H1 (cell line): ENCODE data around the gene GATC. TPM values are rescaled to one million over a fixed set of nuclear protein-coding genes. Genes with fewer than 3 reads are reported as not detected.
"Not testable (repeated sequence)": the region's sequence is repeated elsewhere in the genome, so short reads cannot be mapped to it uniquely, and the experiment has no call there.

ENCODE experiments used
- CTCF ChIA-PET: fragments of 300-600 bp; sonication (Branson Sonifier 250); formaldehyde crosslinking; loops from one replicate; lab custom pipeline; 2021; ENCODE audit not compliant: partially characterized antibody; lab: Charles Lee
- POLR2A ChIA-PET: fragments of 300-600 bp; sonication (Branson Sonifier 250); formaldehyde crosslinking; loops from one replicate; lab custom pipeline; 2021; ENCODE audit warnings: inconsistent platforms; ENCODE audit not compliant: partially characterized antibody; lab: Charles Lee
- DNase-seq, 2 experiments: peaks; one replicate each; pipeline versions ENCODE4 v3.0.0 to v3.0.0-alpha.2; 2010 to 2022; ENCODE audit warnings: low spot score in 2 of 2, low read depth in 1 of 2, mixed read lengths in 1 of 2
- FAIRE-seq: peaks from 2 replicates; lab custom pipeline; 2011; peaks lifted over from hg19 to GRCh38; lab: Jason Lieb, UNC
- H2AFZ ChIP-seq: 2 replicates; pipeline ENCODE4 v1.8.1; 2012; ENCODE audit warnings: low read length, inconsistent platforms
- H2AK5ac ChIP-seq: 2 replicates; pipeline ENCODE4 v1.6.1; 2013; ENCODE audit warnings: low read depth, low read length
- H2BK120ac ChIP-seq: replicated peaks from 2 replicates; pipeline ENCODE3; 2013; ENCODE audit warnings: low read depth, low read length, inconsistent platforms
- H2BK12ac ChIP-seq: 2 replicates; pipeline ENCODE4 v1.6.1; 2013; ENCODE audit warnings: low read depth, low read length
- H2BK15ac ChIP-seq: 2 replicates; pipeline ENCODE4 v1.6.1; 2013; ENCODE audit warnings: low read length
- H2BK20ac ChIP-seq: 2 replicates; pipeline ENCODE4 v1.6.1; 2013; ENCODE audit warnings: low read length
- H2BK5ac ChIP-seq: 2 replicates; pipeline ENCODE4 v1.6.1; 2013; ENCODE audit warnings: low read depth, low read length
- H3K14ac ChIP-seq: 2 replicates; pipeline ENCODE4 v1.6.1; 2013; ENCODE audit warnings: inconsistent platforms; ENCODE audit not compliant: insufficient read length
- H3K18ac ChIP-seq: 2 replicates; pipeline ENCODE4 v1.6.1; 2013; ENCODE audit warnings: low read length; ENCODE audit errors: extremely low read depth
- H3K23ac ChIP-seq: 2 replicates; pipeline ENCODE4 v1.6.1; 2013; ENCODE audit warnings: inconsistent platforms; ENCODE audit not compliant: insufficient read length
- H3K23me2 ChIP-seq: 2 replicates; pipeline ENCODE4 v1.6.1; 2013; ENCODE audit warnings: low read depth, low read length
- H3K27ac ChIP-seq: 2 replicates; pipeline ENCODE4 v1.6.1; 2011; ENCODE audit warnings: low read depth, low read length, inconsistent platforms
- H3K27me3 ChIP-seq, 4 experiments: replicated peaks in 1 of 4; 1 replicate in 1 of 4; 2 replicates in 3 of 4; pipeline versions ENCODE4 v1.6.1 to v1.8.1; 2011 to 2013; ENCODE audit warnings: low read length in 3 of 4, mild to moderate bottlenecking in 3 of 4, inconsistent platforms in 2 of 4, mixed read lengths in 2 of 4, moderate library complexity in 1 of 4; ENCODE audit not compliant: control insufficient read depth in 3 of 4, insufficient read depth in 3 of 4; ENCODE audit errors: extremely low read depth in 1 of 4
- H3K36me3 ChIP-seq, 4 experiments: 2 replicates each; pipeline versions ENCODE4 v1.6.1 to v1.8.1; 2011 to 2013; ENCODE audit warnings: mild to moderate bottlenecking in 4 of 4, low read length in 3 of 4, moderate library complexity in 2 of 4, control low read depth in 1 of 4, inconsistent platforms in 1 of 4; ENCODE audit not compliant: insufficient read depth in 4 of 4, control insufficient read depth in 2 of 4
- H3K4ac ChIP-seq: replicated peaks from 2 replicates; pipeline ENCODE3; 2013; ENCODE audit warnings: low read length, low read depth, mixed read lengths, inconsistent platforms; ENCODE audit not compliant: insufficient read length
- H3K4me1 ChIP-seq, 4 experiments: replicated peaks in 1 of 4; 1 replicate in 1 of 4; 2 replicates in 3 of 4; pipeline versions ENCODE4 v1.6.1 to v1.8.1; 2011 to 2013; ENCODE audit warnings: low read length in 3 of 4, inconsistent platforms in 2 of 4, mixed read lengths in 1 of 4; ENCODE audit not compliant: insufficient read depth in 4 of 4, control insufficient read depth in 3 of 4
- H3K4me2 ChIP-seq, 2 experiments: 2 replicates each; pipeline versions ENCODE4 v1.6.1 to v1.8.1; 2011 to 2013; ENCODE audit warnings: low read depth in 2 of 2, low read length in 2 of 2, control low read depth in 1 of 2, inconsistent platforms in 1 of 2, mild to moderate bottlenecking in 1 of 2; ENCODE audit not compliant: insufficient read depth in 1 of 2
- H3K4me3 ChIP-seq, 4 experiments: fragments of 200-600, 300-600 bp in 1 of 4; sonication (generic), shearing (Covaris generic), sonication (Bioruptor Twin) in 1 of 4; 2 replicates each; pipeline versions ENCODE4 v1.5.1 to v1.8.1; 2011 to 2016; ENCODE audit warnings: low read length in 4 of 4, low read depth in 3 of 4, control low read depth in 2 of 4, inconsistent platforms in 2 of 4, mild to moderate bottlenecking in 2 of 4, mixed read lengths in 1 of 4, moderate library complexity in 1 of 4; ENCODE audit not compliant: insufficient read depth in 2 of 4; ENCODE audit errors: extremely low read depth in 1 of 4
- H3K56ac ChIP-seq: replicated peaks from 2 replicates; pipeline ENCODE3; 2013; ENCODE audit warnings: low read depth, mild to moderate bottlenecking, mixed read lengths, low read length, inconsistent platforms; ENCODE audit not compliant: insufficient read length
- H3K79me1 ChIP-seq: 2 replicates; pipeline ENCODE4 v1.6.1; 2013; ENCODE audit warnings: low read depth, low read length, control low read depth
- H3K79me2 ChIP-seq, 2 experiments: 2 replicates each; pipeline versions ENCODE4 v1.6.1 to v1.8.1; 2012 to 2013; ENCODE audit warnings: low read length in 2 of 2, mild to moderate bottlenecking in 2 of 2, inconsistent platforms in 1 of 2; ENCODE audit not compliant: insufficient read depth in 2 of 2, control insufficient read depth in 1 of 2
- H3K9ac ChIP-seq, 4 experiments: replicated peaks in 1 of 4; 1 replicate in 1 of 4; 2 replicates in 3 of 4; pipeline versions ENCODE4 v1.6.1 to v1.8.1; 2011 to 2013; ENCODE audit warnings: low read depth in 3 of 4, low read length in 3 of 4, control low read depth in 2 of 4, mild to moderate bottlenecking in 2 of 4, moderate library complexity in 2 of 4, inconsistent platforms in 1 of 4; ENCODE audit errors: extremely low read depth in 1 of 4
- H3K9me3 ChIP-seq, 2 experiments: 2 replicates each; pipeline versions ENCODE4 v1.6.1 to v1.8.1; 2012 to 2013; ENCODE audit warnings: mild to moderate bottlenecking in 2 of 2, moderate library complexity in 2 of 2, control low read depth in 1 of 2, inconsistent platforms in 1 of 2, low read depth in 1 of 2, low read length in 1 of 2, mixed read lengths in 1 of 2; ENCODE audit not compliant: insufficient read depth in 2 of 2
- H4K20me1 ChIP-seq, 2 experiments: replicated peaks in 1 of 2; 2 replicates each; pipeline versions ENCODE3 to v1.8.1; 2011 to 2013; ENCODE audit warnings: inconsistent platforms in 2 of 2, low read length in 2 of 2, mild to moderate bottlenecking in 1 of 2; ENCODE audit not compliant: insufficient read depth in 2 of 2, control insufficient read depth in 1 of 2
- H4K5ac ChIP-seq: 2 replicates; pipeline ENCODE4 v1.6.1; 2013; ENCODE audit warnings: low read length, low read depth, mixed read lengths, inconsistent platforms; ENCODE audit not compliant: insufficient read length
- H4K8ac ChIP-seq: 2 replicates; pipeline ENCODE4 v1.8.0; 2013; ENCODE audit warnings: mild to moderate bottlenecking, moderate library complexity, low read length, inconsistent platforms; ENCODE audit not compliant: insufficient read depth; ENCODE audit errors: extremely low read depth
- H4K91ac ChIP-seq: replicated peaks from 2 replicates; pipeline ENCODE3; 2013; ENCODE audit warnings: low read length, mixed read lengths, inconsistent platforms; ENCODE audit not compliant: insufficient read length
- WGBS, 2 experiments: shearing (Covaris generic) in 1 of 2; methylation state at CpG; one replicate each; pipeline versions ENCODE4 v1.1.6 to v1.1.7; 2013 to 2015; ENCODE audit warnings: low lambda C conversion rate in 2 of 2, mixed read lengths in 2 of 2, inconsistent platforms in 1 of 2, low coverage in 1 of 2, missing lambda C conversion rate in 1 of 2; ENCODE audit not compliant: insufficient replicate concordance in 2 of 2, insufficient coverage in 1 of 2, insufficient read length in 1 of 2; ENCODE audit errors: extremely low coverage in 1 of 2, missing lambda C conversion rate in 1 of 2; 5-methylcytosine and 5-hydroxymethylcytosine counted together
- polyA plus RNA-seq, 7 experiments: library from polyadenylated mRNA; depleted of rRNA in 3 of 7; stranded (reverse) in 5 of 7; unstranded in 2 of 7; fragments of >200 nt in 5 of 7; fragments of 200-250 nt in 2 of 7; gene quantifications; 1 replicate in 5 of 7; 2 replicates in 1 of 7; 4 replicates in 1 of 7; pipeline versions ENCODE4 v1.2.1 to v1.2.3, GENCODE V29; 2011 to 2013; ENCODE audit warnings: missing spikeins in 2 of 7, mixed read lengths in 2 of 7
- total RNA-seq: library from RNA; stranded (reverse); fragmentation: NEBNext Ultra II Directional; extraction: Animal tissue kit (Norgen Biotek cat#: 25700); gene quantifications from 2 replicates; pipeline ENCODE4 v1.2.1, GENCODE V29; 2021

The GATC gene
- total and polyA plus RNA-seq, 2 of the 8 experiments (the other 6 are each of a cell fraction or from before 2014, with no cell fraction given): 13.2 to 30.4 TPM

- H3K27ac ChIP-seq: peak overlapping the region; percentile 94
- FAIRE-seq: not testable (repeated sequence)
These were observed 567 bp downstream of the GATC start for GRCh38 chr12:120446844-120447178.

More at GRCh38 chr12:120446844-120447178, 567 bp downstream of the GATC start:
- Histone ChIP-seq H3K4me2 (peak overlapping the region; percentile 76 to 79), H3K36me3 (peaks cover 7 to 39% (median 17%) of the 10 kb centered on the region in 4 experiments), H3K4me3 (peak overlapping the region; percentile 84 to 98 (median 98)), H2BK5ac (peak overlapping the region; percentile 96), H4K5ac (peak overlapping the region; percentile 81), H2BK12ac (0 out of 2 replicates have a peak overlapping the region, but pooled peaks have one; percentile 60), H4K8ac (peak overlapping the region; percentile 99), H3K9ac (peak overlapping the region; percentile 90 to 96 (median 94)), H3K4ac (peak overlapping the region; percentile 97), H3K79me2 (peaks cover 17 to 57% of the 10 kb centered on the region in 2 experiments), H3K56ac (peak overlapping the region; percentile 79), H3K18ac (peak overlapping the region; percentile 88; the same call in 1 of the 2 replicates), H2AFZ (0 out of 2 replicates have a peak overlapping the region, but pooled peaks have one; percentile 6), H4K91ac (peak overlapping the region; percentile 95)
- H3K9me3 ChIP-seq, H4K20me1 ChIP-seq, H3K79me1 ChIP-seq, H2BK120ac ChIP-seq, H3K14ac ChIP-seq, DNase-seq, H3K4me1 ChIP-seq, H2AK5ac ChIP-seq, H3K23me2 ChIP-seq, H3K23ac ChIP-seq, H2BK15ac ChIP-seq, H3K27me3 ChIP-seq, H2BK20ac ChIP-seq: not testable (repeated sequence)
- 13% methylated on average over 15 of the region's 17 CpGs; no CpG with 5 or more reads in 1 of the 2 experiments for WGBS, 2 experiments
- CTCF ChIA-PET: interaction anchor here (1.1 to 2.7 kb wide), 7 partner anchors 10 to 219 kb away, joined by 3 to 20 read pairs (median 6); partner anchors contain the start of gene SRSF9
- POLR2A ChIA-PET: interaction anchor here (0.6 to 19.6 kb wide), 18 partner anchors 9 to 155 kb away, joined by 3 to 365 read pairs (median 4); partner anchors contain the start of genes COQ5, COX6A1, DYNLL1 and POP5
